Measurements from ENCODE around the gene PGGT1B.

DNA sequence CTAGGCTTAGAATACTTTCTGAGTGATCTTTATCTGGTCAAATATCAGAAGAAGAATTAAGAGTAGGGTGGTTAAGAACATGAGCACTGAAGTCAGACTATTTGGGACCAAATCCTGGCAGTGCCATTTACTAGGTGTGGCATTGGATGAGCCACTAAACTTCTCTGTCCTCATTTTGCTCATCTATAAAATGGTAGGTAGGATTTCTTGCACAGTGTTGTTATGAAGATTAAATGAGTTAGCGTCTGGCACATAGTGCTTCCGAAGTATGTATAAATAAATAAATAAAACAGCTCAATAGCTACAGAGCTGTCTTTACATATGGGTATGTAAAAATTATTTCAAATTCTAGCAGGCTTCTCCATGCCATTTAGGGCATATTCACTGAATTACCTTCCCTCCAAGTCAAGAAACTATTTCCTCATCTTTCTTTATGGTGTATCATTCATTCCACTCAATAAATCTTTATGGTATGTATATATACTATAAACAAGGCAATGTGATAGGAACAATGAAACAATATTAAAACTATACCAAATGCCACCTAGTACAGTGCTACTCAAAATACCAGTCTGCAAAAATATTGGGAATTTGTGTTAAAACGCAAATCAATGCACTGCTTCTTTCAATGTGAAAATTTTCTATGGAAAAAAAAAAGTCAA lies 9.8 kb upstream of the PGGT1B start:
- TF ChIP-seq CTCF (IDR thresholded peaks at IDR 0.05) (no peak), FOSL2 (IDR thresholded peaks at IDR 0.05; ENCODE audit: borderline replicate concordance, low read depth) (no peak), MAX (IDR thresholded peaks at IDR 0.05; ENCODE audit: low read depth) (no peak), USF2 (IDR thresholded peaks at IDR 0.05; ENCODE audit: borderline replicate concordance, low read depth, low read length) (no peak), RAD21 (IDR thresholded peaks at IDR 0.05; ENCODE audit: low read length) (no peak), MXI1 (IDR thresholded peaks at IDR 0.05; ENCODE audit: low read depth, low read length) (no peak), NFIC (IDR thresholded peaks at IDR 0.05; ENCODE audit: borderline replicate concordance) (no peak)
